Activated CD8-positive, alpha-beta memory T cell treated with anti-CD3 and anti-CD28 coated beads, Interleukin-2, amount 10 ng/mL, durations not matched to agents 7 days and 5 days (primary cell): ENCODE results near the gene PRDM16. TPM values are rescaled to one million over a fixed set of nuclear protein-coding genes. Genes with fewer than 3 reads are reported as not detected.

Experiments used
- ATAC-seq: fragments of 150-1000 bp; cut with Tn5 transposase; one replicate; pipeline ENCODE4 v1.10.0; 2021; ENCODE audit warnings: moderate library complexity
- CTCF ChIA-PET: fragments of 350-600 bp; sonication (Branson Sonifier 250); formaldehyde crosslinking; loops from one replicate; lab custom pipeline; 2021; ENCODE audit warnings: antibody characterized with exemption; lab: Charles Lee
- DNase-seq: peaks from one replicate; pipeline ENCODE4 v3.0.0-alpha.2; 2020
- H3K27ac Mint-ChIP-seq: one replicate; pipeline ENCODE4 v1.8.0; 2021; ENCODE audit warnings: mild to moderate bottlenecking, mixed read lengths
- H3K27me3 Mint-ChIP-seq: one replicate; pipeline ENCODE4 v1.8.0; 2021; ENCODE audit warnings: mixed read lengths
- H3K36me3 Mint-ChIP-seq: one replicate; pipeline ENCODE4 v1.8.0; 2021; ENCODE audit warnings: mild to moderate bottlenecking, mixed read lengths
- H3K4me1 Mint-ChIP-seq: one replicate; pipeline ENCODE4 v1.8.0; 2021; ENCODE audit warnings: mixed read lengths
- H3K4me3 Mint-ChIP-seq: one replicate; pipeline ENCODE4 v1.8.0; 2021; ENCODE audit warnings: mild to moderate bottlenecking, moderate library complexity, mixed read lengths
- H3K9me3 Mint-ChIP-seq: one replicate; pipeline ENCODE4 v1.8.0; 2022; ENCODE audit warnings: low read depth, mixed read lengths
- total RNA-seq, 2 experiments: library from RNA; stranded (reverse); gene quantifications; one replicate each; pipeline ENCODE4 v1.2.3, GENCODE V29; 2021

The PRDM16 gene
- total RNA-seq, 2 experiments from 2014 or later: not detected

DNA sequence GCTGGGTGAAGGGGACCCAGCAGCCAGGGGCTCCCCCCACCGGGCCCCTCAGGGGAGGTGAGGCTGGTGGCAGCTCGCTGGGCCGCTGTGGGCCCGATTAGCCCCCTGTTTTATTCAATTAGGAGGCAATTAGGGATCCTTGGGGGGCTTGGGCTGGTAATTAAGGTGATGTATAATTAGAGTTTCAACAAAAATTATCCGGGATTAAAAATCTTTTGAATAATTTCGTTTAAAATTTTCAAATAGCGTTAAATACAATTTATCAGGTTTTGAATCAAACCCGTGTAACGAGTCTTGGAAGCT is 4.1 kb downstream of the PRDM16 start:
- no peak for DNase-seq

DNA sequence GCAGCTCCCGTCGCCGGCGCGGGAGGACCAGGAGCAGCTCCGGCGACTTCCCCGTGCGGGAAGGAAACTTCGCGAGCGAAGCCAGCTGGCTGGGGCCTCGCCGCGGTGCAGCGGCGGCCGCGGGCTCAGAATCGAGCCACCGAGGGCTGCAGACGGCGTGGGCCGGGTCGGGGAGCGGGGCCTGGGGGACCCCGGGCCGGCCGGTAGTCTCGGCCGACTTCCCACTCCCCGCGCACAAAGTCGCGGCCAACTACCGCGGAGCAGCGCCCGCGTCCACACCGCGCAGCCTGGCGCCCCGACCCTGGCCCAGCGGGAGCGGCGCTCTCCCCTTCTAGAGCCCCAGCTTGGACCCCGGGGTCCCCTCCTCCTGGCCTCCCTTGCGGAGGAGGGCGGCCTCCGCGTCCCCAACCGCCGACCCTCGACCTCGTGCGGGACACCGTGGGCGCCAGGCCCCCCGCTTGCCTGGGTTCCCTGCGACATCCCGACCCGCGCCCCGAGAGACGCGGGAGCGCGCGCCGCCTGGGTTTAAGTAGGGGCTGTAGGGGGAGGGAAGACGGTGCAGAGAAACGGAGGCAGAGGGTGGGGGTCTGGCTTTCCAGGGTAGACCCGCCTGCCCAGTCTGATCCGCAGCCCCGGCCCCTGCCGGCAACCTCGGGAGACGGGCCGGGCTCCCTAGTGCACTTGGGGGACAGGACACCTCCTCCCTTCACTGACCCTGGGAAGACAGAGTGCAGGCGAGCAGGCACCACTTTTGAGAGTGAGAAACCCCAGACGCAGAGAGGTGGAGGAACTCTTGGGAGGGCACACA is 4.7 kb downstream of the PRDM16 start:
- H3K27me3 Mint-ChIP-seq: peaks cover 44% of the 10 kb centered on the region
- ATAC-seq: no peak
- peaks cover 2% of the 10 kb centered on the region for H3K4me1 Mint-ChIP-seq
- H3K4me3 Mint-ChIP-seq: no peak overlapping the region
- CTCF ChIA-PET: no interaction called here
- H3K27ac Mint-ChIP-seq: no peak overlapping the region
- H3K36me3 Mint-ChIP-seq: peaks cover 2% of the 10 kb centered on the region
- no peaks in the 10 kb centered on the region for H3K9me3 Mint-ChIP-seq
- DNase-seq: no peak

More for the DNA sequence above, 4.1 kb downstream of the PRDM16 start:
- Mint-ChIP-seq H3K36me3 (peaks cover 2% of the 10 kb centered on the region), H3K4me3 (no peak overlapping the region), H3K9me3 (no peaks in the 10 kb centered on the region), H3K4me1 (peaks cover 2% of the 10 kb centered on the region), H3K27ac (no peak overlapping the region), H3K27me3 (peaks cover 46% of the 10 kb centered on the region)
- CTCF ChIA-PET: no interaction called here
- ATAC-seq: no peak

DNA sequence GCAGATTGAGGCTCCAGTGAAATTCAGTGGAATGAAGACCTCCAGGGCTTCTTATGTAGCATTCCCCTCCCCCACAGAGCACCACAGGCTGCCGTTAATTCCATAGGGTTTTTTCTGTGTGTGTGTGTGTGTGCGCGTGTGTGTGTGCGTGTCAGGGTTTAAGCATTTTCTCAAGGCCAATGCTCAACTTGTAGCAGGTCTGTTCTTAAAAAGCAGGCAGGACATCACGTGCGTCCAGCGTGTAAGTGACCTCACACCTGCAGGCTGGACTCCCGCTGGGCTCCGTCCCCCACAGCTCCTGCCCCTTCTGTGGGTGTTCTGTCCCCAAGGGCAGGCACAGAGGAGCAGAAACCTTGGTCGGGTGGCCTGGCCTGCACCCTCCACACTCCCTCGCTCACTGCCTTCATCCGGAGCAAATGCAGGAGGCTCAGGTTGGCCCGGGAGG is 5.3 kb downstream of the PRDM16 start:
- CTCF ChIA-PET: no interaction called here
- DNase-seq: no peak
- H3K4me1 Mint-ChIP-seq: no peaks in the 10 kb centered on the region
- peaks cover 44% of the 10 kb centered on the region for H3K27me3 Mint-ChIP-seq
- H3K4me3 Mint-ChIP-seq: no peak overlapping the region
- H3K36me3 Mint-ChIP-seq: no peaks in the 10 kb centered on the region
- no peak overlapping the region for H3K27ac Mint-ChIP-seq
- no peak for ATAC-seq
- H3K9me3 Mint-ChIP-seq: no peaks in the 10 kb centered on the region

GRCh38 chr1:3074800-3075199 is 5.8 kb downstream of the PRDM16 start:
- DNase-seq (no peak), ATAC-seq (no peak)
- Mint-ChIP-seq H3K27me3 (peaks cover 42% of the 10 kb centered on the region), H3K27ac (no peak overlapping the region), H3K36me3 (no peaks in the 10 kb centered on the region), H3K4me3 (no peak overlapping the region), H3K4me1 (no peaks in the 10 kb centered on the region), H3K9me3 (no peaks in the 10 kb centered on the region)
- CTCF ChIA-PET: no interaction called here

GRCh38 chr1:3075666-3076362 is 6.8 kb downstream of the PRDM16 start:
- Mint-ChIP-seq H3K9me3 (no peaks in the 10 kb centered on the region), H3K36me3 (no peaks in the 10 kb centered on the region), H3K27me3 (peaks cover 41% of the 10 kb centered on the region), H3K4me1 (no peaks in the 10 kb centered on the region), H3K4me3 (no peak overlapping the region), H3K27ac (no peak overlapping the region)
- ATAC-seq (no peak), DNase-seq (no peak)
- CTCF ChIA-PET: no interaction called here

DNA sequence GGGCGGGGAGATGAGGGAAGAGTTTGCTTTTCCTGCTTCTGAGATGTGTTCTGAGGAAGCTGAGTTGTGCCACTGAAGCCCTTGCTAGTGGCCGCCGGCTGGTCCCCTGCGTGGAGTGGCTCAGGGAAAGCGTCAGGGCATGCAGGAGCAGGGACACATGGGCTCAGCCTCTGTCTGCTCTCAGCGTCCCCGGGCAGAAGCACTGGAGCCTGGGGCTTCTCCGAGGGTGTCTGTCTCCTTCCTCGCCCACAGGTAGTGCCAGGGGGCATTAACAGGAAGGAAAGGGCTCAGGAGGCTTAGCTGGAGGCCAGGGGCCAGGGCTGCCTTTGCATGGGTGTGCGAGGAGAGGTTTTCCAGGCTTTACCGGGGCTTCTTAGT is 7.3 kb downstream of the PRDM16 start:
- Mint-ChIP-seq H3K36me3 (no peaks in the 10 kb centered on the region), H3K4me3 (no peak overlapping the region), H3K27me3 (peaks cover 37% of the 10 kb centered on the region), H3K9me3 (no peaks in the 10 kb centered on the region), H3K4me1 (no peaks in the 10 kb centered on the region), H3K27ac (no peak overlapping the region)
- CTCF ChIA-PET: no interaction called here
- ATAC-seq: no peak
- DNase-seq: no peak

- Mint-ChIP-seq H3K9me3 (no peaks in the 10 kb centered on the region), H3K36me3 (no peaks in the 10 kb centered on the region), H3K27me3 (peaks cover 30% of the 10 kb centered on the region), H3K4me1 (no peaks in the 10 kb centered on the region), H3K27ac (no peak overlapping the region), H3K4me3 (no peak overlapping the region)
- ATAC-seq (no peak), DNase-seq (no peak)
- CTCF ChIA-PET: no interaction called here
These were observed 8.1 kb downstream of the PRDM16 start for GRCh38 chr1:3077081-3077480.

GRCh38 chr1:3077561-3077960 is 8.6 kb downstream of the PRDM16 start:
- DNase-seq (no peak), ATAC-seq (no peak)
- Mint-ChIP-seq H3K27me3 (peaks cover 25% of the 10 kb centered on the region), H3K9me3 (no peaks in the 10 kb centered on the region), H3K27ac (no peak overlapping the region), H3K36me3 (no peaks in the 10 kb centered on the region), H3K4me3 (no peak overlapping the region), H3K4me1 (no peaks in the 10 kb centered on the region)
- CTCF ChIA-PET: no interaction called here

DNA sequence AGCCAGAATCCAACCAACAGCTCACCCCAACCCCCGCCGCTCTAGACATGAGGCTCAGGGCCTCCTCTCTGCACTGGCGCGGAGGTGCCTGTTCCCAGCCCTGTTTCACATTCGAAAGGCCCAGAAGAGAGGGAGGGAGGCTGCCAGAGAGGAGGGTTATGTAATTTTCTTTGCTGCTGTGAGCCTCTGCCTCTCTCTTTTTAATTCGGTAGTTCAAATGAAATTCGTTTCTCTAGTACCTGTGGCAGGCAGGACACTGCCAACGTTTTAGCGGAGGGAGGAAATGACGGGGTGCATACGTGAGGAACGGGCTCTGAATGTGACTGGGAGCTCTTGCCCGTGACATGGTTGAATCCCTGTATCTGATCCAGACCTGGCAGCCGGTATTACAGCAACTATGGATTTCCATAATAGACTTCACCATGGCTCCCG is 9.4 kb downstream of the PRDM16 start:
- no peaks in the 10 kb centered on the region for H3K36me3 Mint-ChIP-seq
- CTCF ChIA-PET: no interaction called here
- no peaks in the 10 kb centered on the region for H3K4me1 Mint-ChIP-seq
- no peak overlapping the region for H3K4me3 Mint-ChIP-seq
- H3K27ac Mint-ChIP-seq: no peak overlapping the region
- peaks cover 21% of the 10 kb centered on the region for H3K27me3 Mint-ChIP-seq
- no peaks in the 10 kb centered on the region for H3K9me3 Mint-ChIP-seq
- DNase-seq (no peak), ATAC-seq (no peak)

DNA sequence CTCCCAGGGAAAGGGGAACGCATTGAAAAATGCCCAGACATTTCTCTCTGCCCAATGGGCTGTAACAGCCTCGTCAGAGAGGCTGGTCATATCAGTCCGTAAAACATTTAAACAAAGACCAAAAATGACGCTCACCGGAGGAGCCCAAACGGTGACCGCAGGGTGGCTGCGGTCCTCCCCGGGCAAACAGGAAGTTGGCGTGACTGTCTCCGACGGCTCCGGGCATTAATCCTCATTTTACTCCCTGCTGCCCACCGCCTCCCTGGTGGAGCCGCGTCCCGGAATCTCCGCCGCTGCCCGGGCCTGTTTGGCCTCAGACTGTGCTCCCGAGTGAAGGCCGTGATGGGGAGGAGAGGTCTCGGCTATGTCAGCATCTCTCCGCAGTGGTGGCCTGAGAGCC is 9.9 kb downstream of the PRDM16 start:
- no peak overlapping the region for H3K4me3 Mint-ChIP-seq
- H3K36me3 Mint-ChIP-seq: no peaks in the 10 kb centered on the region
- DNase-seq (no peak), ATAC-seq (no peak)
- no peaks in the 10 kb centered on the region for H3K4me1 Mint-ChIP-seq
- H3K9me3 Mint-ChIP-seq: no peaks in the 10 kb centered on the region
- CTCF ChIA-PET: no interaction called here
- no peak overlapping the region for H3K27ac Mint-ChIP-seq
- peaks cover 21% of the 10 kb centered on the region for H3K27me3 Mint-ChIP-seq

- Mint-ChIP-seq H3K9me3 (no peaks in the 10 kb centered on the region), H3K27me3 (peaks cover 15% of the 10 kb centered on the region), H3K27ac (no peak overlapping the region), H3K4me3 (no peak overlapping the region), H3K36me3 (no peaks in the 10 kb centered on the region), H3K4me1 (no peaks in the 10 kb centered on the region)
- no peak for ATAC-seq
- DNase-seq: no peak
- CTCF ChIA-PET: no interaction called here
These were observed 10.5 kb downstream of the PRDM16 start for GRCh38 chr1:3079381-3080052.

DNA sequence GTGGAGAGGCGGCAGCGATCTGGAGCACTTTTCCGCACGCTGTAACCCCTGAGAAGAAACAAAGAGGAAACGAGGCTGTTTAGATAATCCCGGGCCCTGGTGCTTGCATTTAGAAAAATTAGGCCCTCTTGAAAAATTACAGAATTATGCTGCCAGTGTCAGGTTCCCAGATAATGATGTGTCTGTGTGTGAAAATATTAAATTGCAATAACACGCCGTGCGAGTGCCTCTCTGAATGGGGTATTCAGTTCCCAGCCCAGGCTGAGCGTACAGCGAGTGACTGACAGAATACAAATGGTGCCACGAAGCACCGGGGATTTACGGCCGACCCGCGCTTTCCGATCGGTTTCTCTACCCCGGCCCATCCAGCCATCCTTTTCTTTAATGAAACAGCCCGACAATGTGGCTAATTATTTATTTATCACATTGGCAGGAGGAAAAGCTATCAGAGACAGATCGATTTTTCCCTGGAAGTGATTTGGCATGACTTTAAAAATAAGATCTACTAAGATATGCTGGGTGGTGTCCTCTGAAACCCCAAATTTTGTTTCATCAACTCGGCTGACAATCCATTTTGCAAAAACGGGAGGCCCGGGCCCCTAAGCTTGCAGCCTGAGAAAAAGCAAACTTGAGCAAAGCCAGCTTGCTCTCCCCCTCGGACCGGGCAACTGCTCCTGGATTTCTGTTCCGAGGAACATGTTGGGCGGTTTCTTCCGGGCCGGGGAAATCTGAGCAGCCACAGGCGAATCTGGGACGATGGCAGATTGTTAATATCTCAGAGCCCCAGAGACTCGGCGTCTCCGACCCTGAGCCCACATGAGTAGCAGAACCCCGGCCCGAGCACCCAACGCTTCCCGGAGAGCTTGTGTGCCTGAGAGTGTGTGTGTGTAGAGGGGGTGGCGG is 11.3 kb downstream of the PRDM16 start:
- CTCF ChIA-PET: no interaction called here
- Mint-ChIP-seq H3K36me3 (no peaks in the 10 kb centered on the region), H3K9me3 (no peaks in the 10 kb centered on the region), H3K27ac (no peak overlapping the region), H3K4me1 (no peaks in the 10 kb centered on the region), H3K27me3 (peaks cover 9% of the 10 kb centered on the region), H3K4me3 (no peak overlapping the region)
- DNase-seq (no peak), ATAC-seq (no peak)

- Mint-ChIP-seq H3K9me3 (no peaks in the 10 kb centered on the region), H3K4me1 (no peaks in the 10 kb centered on the region), H3K4me3 (no peak overlapping the region), H3K36me3 (no peaks in the 10 kb centered on the region), H3K27me3 (peaks cover 5% of the 10 kb centered on the region), H3K27ac (no peak overlapping the region)
- CTCF ChIA-PET: no interaction called here
- DNase-seq: no peak
- ATAC-seq: no peak
These were observed 12.2 kb downstream of the PRDM16 start for GRCh38 chr1:3081171-3081683.
